ENCODE data around the gene RPL13A. TPM values are rescaled to one million over a fixed set of nuclear protein-coding genes. Genes with fewer than 3 reads are reported as not detected.

Gene RPL13A
- total RNA-seq, 4 donors from 2014 or later, result 3,111 to 3,948 (median 3,333) TPM

DNA sequence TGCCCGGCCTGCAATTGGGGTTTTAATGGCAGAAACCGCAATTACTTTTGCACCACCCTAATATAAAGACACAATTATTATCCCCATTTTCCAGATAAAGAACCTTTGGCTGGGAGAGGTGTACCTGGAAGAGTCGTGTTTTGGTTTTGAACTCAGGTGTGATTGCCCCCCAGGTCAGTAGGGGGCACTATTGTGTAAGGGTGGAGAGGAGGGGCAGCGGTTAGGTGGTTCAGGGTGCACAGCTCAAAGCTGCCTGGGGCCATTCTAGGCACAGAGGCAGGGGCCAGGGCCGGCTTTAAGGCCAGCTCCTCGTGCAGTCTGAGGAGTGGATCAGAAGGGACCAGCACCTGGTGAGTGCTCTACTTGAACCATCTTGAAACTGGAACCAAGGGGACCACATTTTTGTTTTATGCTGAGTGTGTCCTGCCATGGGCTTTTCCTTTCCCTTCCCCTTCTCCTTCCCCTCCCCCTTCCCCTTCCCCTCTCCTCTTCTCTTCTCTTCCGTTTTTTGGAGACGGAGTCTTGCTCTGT is 19.2 kb downstream of the RPL13A start:
- TF ChIP-seq, protein P1, sequence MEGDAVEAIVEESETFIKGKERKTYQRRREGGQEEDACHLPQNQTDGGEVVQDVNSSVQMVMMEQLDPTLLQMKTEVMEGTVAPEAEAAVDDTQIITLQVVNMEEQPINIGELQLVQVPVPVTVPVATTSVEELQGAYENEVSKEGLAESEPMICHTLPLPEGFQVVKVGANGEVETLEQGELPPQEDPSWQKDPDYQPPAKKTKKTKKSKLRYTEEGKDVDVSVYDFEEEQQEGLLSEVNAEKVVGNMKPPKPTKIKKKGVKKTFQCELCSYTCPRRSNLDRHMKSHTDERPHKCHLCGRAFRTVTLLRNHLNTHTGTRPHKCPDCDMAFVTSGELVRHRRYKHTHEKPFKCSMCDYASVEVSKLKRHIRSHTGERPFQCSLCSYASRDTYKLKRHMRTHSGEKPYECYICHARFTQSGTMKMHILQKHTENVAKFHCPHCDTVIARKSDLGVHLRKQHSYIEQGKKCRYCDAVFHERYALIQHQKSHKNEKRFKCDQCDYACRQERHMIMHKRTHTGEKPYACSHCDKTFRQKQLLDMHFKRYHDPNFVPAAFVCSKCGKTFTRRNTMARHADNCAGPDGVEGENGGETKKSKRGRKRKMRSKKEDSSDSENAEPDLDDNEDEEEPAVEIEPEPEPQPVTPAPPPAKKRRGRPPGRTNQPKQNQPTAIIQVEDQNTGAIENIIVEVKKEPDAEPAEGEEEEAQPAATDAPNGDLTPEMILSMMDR (IDR thresholded peaks at IDR 0.05), result peak; percentile 65 to 69 (median 66)
- TF ChIP-seq EP300 (IDR thresholded peaks at IDR 0.05), result no peak
- no peaks in the 10 kb centered on the region for H3K36me3 ChIP-seq
- H3K4me3 ChIP-seq, result no peak overlapping the region
- H3K27me3 ChIP-seq, result no peaks in the 10 kb centered on the region
- WGBS, 2 donors, result 32 to 40% methylated on average over 8 of the region's 8 CpGs
- H3K4me1 ChIP-seq, result peaks cover 0 to 23% (median 7%) of the 10 kb centered on the region in 4 donors
- DNase-seq (ENCODE audit: low spot score in 2 of 2), result peak in 1 of 2 donors; percentile 59
- H3K9me3 ChIP-seq, result no peaks in the 10 kb centered on the region
- H3K27ac ChIP-seq, result no peak overlapping the region

DNA sequence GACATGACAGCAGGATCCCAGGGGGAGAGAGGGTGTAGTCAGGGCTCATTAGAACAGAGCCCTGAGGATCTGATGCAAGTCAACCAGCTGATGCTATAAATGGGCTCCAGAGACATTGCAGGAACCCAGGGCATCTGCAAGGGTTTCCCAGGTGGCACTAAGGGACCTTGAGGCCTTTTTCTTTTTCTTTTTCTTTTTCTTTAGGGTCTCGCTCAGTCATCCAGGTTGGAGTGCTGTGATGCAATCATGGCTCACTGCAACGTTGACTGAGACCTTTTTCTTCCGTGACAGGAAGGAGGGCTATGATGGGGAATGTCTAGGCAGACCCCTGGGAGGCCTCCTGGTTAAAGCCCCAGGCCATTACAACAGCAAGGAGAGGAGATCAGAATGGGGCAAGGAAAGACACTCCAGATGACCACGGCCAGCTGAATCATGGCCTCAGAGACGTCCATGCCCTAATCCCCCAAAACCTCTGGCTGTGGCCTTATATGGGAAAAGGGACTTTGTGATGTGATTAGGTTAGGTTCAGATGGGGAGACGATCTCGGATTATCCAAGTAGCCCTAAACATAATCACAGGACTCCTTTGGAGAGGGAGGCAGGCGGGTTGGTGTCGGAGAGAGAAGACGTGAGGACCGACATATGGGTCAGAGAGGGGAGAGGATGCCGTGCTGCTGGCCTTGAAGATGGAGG is 20.5 kb downstream of the RPL13A start:
- no peak for TF ChIP-seq POLR2A (IDR thresholded peaks at IDR 0.05)
- Histone ChIP-seq H3K4me3 (no peak overlapping the region), H3K4me1 (peaks cover 0 to 27% (median 14%) of the 10 kb centered on the region in 4 donors), H3K36me3 (no peaks in the 10 kb centered on the region), H3K9me3 (no peaks in the 10 kb centered on the region), H3K27me3 (no peaks in the 10 kb centered on the region), H3K27ac (no peak overlapping the region)
- DNase-seq (ENCODE audit: low spot score in 2 of 2), result no peak
- 76 to 77% methylated on average over 12 of the region's 12 CpGs for WGBS, 2 donors

DNA sequence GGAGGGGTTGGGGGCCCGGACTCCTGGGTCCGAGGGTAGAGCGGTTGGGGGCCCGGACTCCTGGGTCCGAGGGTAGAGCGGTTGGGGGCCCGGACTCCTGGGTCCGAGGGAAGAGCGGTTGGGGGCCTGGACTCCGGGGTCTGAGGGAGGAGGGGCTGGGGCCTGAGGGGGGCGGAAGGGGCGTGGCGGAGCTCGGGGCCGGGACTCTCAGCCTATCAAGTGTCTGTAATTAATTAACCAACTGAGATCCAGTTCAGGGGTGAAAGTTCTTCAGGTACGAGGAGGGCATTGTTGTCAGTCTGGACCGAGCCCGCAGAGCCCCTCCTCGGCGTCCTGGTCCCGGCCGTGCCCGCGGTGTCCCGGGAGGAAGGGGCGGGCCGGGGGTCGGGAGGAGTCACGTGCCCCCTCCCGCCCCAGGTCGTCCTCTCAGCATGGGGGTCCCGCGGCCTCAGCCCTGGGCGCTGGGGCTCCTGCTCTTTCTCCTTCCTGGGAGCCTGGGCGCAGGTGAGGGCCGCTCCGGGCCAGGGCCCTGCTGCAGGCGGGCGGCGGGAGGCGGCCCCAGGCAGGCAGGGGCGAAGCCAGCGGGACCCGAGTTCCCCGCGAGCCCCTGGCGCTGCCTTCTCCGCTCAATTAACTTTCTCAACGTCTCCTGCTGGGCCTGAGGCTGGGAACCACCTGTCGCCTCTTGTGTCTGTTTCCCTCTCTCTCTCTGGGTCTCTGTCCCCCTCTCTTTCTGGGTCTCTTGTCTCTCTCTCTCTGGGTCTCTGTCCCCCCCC is 25.8 kb downstream of the RPL13A start:
- H3K4me1 ChIP-seq, result peaks cover 0 to 46% (median 17%) of the 10 kb centered on the region in 4 donors
- no peaks in the 10 kb centered on the region for H3K9me3 ChIP-seq
- 1% methylated on average over 39 to 50 of the region's 50 CpGs for WGBS, 2 donors
- TF ChIP-seq EP300 (IDR thresholded peaks at IDR 0.05), result no peak
- TF ChIP-seq, protein P1 (IDR thresholded peaks at IDR 0.05), result no peak
- no peak for TF ChIP-seq POLR2A (IDR thresholded peaks at IDR 0.05)
- peak overlapping the region; percentile 93 to 96 (median 95) for H3K27ac ChIP-seq
- peaks cover 0 to 36% (median 0%) of the 10 kb centered on the region in 3 donors for H3K36me3 ChIP-seq
- no peaks in the 10 kb centered on the region for H3K27me3 ChIP-seq
- peak; percentile 46 to 54 for DNase-seq (ENCODE audit: low spot score in 2 of 2)
- peak overlapping the region; percentile 68 to 98 (median 84) for H3K4me3 ChIP-seq

DNA sequence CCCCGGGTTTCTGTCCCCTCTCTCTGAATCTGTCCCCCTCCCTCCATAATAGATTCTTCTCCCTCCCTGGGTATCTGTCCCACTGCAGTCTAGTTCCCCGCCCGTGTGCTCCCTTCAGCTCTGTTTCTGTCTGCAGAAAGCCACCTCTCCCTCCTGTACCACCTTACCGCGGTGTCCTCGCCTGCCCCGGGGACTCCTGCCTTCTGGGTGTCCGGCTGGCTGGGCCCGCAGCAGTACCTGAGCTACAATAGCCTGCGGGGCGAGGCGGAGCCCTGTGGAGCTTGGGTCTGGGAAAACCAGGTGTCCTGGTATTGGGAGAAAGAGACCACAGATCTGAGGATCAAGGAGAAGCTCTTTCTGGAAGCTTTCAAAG is 26.3 kb downstream of the RPL13A start:
- peaks cover 0 to 46% (median 17%) of the 10 kb centered on the region in 4 donors for H3K4me1 ChIP-seq
- TF ChIP-seq, protein P1 (IDR thresholded peaks at IDR 0.05), result no peak
- TF ChIP-seq POLR2A (IDR thresholded peaks at IDR 0.05) (no peak), EP300 (IDR thresholded peaks at IDR 0.05) (no peak)
- H3K27me3 ChIP-seq, result no peaks in the 10 kb centered on the region
- H3K4me3 ChIP-seq, result peak overlapping the region; percentile 68 to 98 (median 84)
- H3K27ac ChIP-seq, result peak overlapping the region in 3 of 4 donors; percentile 94 to 96 (median 96)
- H3K9me3 ChIP-seq, result no peaks in the 10 kb centered on the region
- H3K36me3 ChIP-seq, result peaks cover 0 to 41% (median 0%) of the 10 kb centered on the region in 3 donors
- 40 to 44% methylated on average over 11 to 12 of the region's 12 CpGs for WGBS, 2 donors
- no peak for DNase-seq (ENCODE audit: low spot score in 2 of 2)

DNA sequence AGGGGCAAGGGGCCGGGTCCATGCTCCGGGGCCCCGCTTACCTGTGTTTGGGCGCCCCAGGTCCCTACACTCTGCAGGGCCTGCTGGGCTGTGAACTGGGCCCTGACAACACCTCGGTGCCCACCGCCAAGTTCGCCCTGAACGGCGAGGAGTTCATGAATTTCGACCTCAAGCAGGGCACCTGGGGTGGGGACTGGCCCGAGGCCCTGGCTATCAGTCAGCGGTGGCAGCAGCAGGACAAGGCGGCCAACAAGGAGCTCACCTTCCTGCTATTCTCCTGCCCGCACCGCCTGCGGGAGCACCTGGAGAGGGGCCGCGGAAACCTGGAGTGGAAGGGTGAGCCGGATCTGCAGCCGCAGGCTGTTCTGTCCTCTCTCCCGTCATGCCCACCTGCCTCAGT is 26.7 kb downstream of the RPL13A start:
- no peak for DNase-seq (ENCODE audit: low spot score in 2 of 2)
- WGBS, 2 donors, result 68 to 89% methylated on average over 17 to 19 of the region's 21 CpGs
- TF ChIP-seq EP300 (IDR thresholded peaks at IDR 0.05) (no peak), POLR2A (IDR thresholded peaks at IDR 0.05) (no peak)
- TF ChIP-seq, protein P1 (IDR thresholded peaks at IDR 0.05), result no peak
- Histone ChIP-seq H3K27me3 (no peaks in the 10 kb centered on the region), H3K9me3 (no peaks in the 10 kb centered on the region), H3K4me1 (peaks cover 0 to 46% (median 17%) of the 10 kb centered on the region in 4 donors), H3K4me3 (peak overlapping the region in 3 of 4 donors; percentile 78 to 98 (median 91)), H3K27ac (peak overlapping the region in 3 of 4 donors; percentile 94 to 96 (median 96)), H3K36me3 (peaks cover 0 to 42% (median 0%) of the 10 kb centered on the region in 3 donors)

All from tibial nerve (tissue), 4 donors.